Stimulated activated CD4-positive, alpha-beta T cell treated with anti-CD3 and anti-CD28 coated beads, Interleukin-1b, Interleukin-23, amount 100 ng/mL, for 48 hours (primary cell): ENCODE data around the gene CMC2.

Experiments used
- DNase-seq: peaks from one replicate; pipeline ENCODE4 v3.0.0-alpha.2; 2020

The CMC2 gene

GRCh38 chr16:81001330-81001729 lies 5.4 kb downstream of the CMC2 start:
- DNase-seq: no peak

GRCh38 chr16:81000873-81001272 lies 5.8 kb downstream of the CMC2 start:
- DNase-seq: no peak

GRCh38 chr16:80997964-80998620 lies 8.6 kb downstream of the CMC2 start:
- no peak for DNase-seq

GRCh38 chr16:80997139-80997798 lies 9.4 kb downstream of the CMC2 start:
- DNase-seq: no peak

GRCh38 chr16:80996688-80997138 lies 10.0 kb downstream of the CMC2 start:
- DNase-seq: no peak

GRCh38 chr16:80994451-80994850 lies 12.2 kb downstream of the CMC2 start:
- no peak for DNase-seq

GRCh38 chr16:80993834-80994233 lies 12.9 kb downstream of the CMC2 start:
- no peak for DNase-seq

- no peak for DNase-seq
Observed at GRCh38 chr16:80993307-80993706, 13.4 kb downstream of the CMC2 start.

- no peak for DNase-seq
Observed at GRCh38 chr16:80992676-80993293, 13.9 kb downstream of the CMC2 start.

- no peak for DNase-seq
Observed at GRCh38 chr16:80991792-80992430, 14.8 kb downstream of the CMC2 start.

GRCh38 chr16:80990978-80991377 lies 15.7 kb downstream of the CMC2 start:
- DNase-seq: no peak

- no peak for DNase-seq
Observed at GRCh38 chr16:80990577-80990976, 16.1 kb downstream of the CMC2 start.

- DNase-seq: no peak
Observed at GRCh38 chr16:80989801-80990200, 16.9 kb downstream of the CMC2 start.

- no peak for DNase-seq
Observed at GRCh38 chr16:80988756-80989155, 17.9 kb downstream of the CMC2 start.

GRCh38 chr16:80986557-80986956 lies 20.1 kb downstream of the CMC2 start:
- DNase-seq: no peak

- DNase-seq: no peak
Observed at GRCh38 chr16:80985611-80986010, 21.1 kb downstream of the CMC2 start.

GRCh38 chr16:80984124-80984892 lies 22.4 kb downstream of the CMC2 start:
- DNase-seq: no peak

- DNase-seq: no peak
Observed at GRCh38 chr16:80982646-80983045, 24.0 kb downstream of the CMC2 start.

- DNase-seq: no peak
Observed at GRCh38 chr16:80981103-80981502, 25.6 kb downstream of the CMC2 start.

- DNase-seq: no peak
Observed at GRCh38 chr16:80976946-80977345, 29.7 kb downstream of the CMC2 start.

- no peak for DNase-seq
Observed at GRCh38 chr16:80974649-80975376, 31.9 kb downstream of the CMC2 start.

- no peak for DNase-seq
Observed at GRCh38 chr16:80973991-80974390, 32.7 kb downstream of the CMC2 start.
